ENCODE measurements around the gene RBMS2. TPM values are rescaled to one million over a fixed set of nuclear protein-coding genes. Genes with fewer than 3 reads are reported as not detected.

RBMS2 gene
- total RNA-seq, 8 experiments from 2014 or later = 2.6 to 12.9 (median 6.0) TPM

GRCh38 chr12:56593909-56594621 lies 72.4 kb downstream of the RBMS2 start:
- Histone ChIP-seq H3K27ac (no peak overlapping the region), H3K4me3 (no peak overlapping the region), H3K4me1 (replicated peaks in 1 of 2) (no peaks in the 10 kb centered on the region)
- WGBS, 10 experiments = 30 to 100% (median 52%) methylated on average over 1 to 6 of the region's 8 CpGs; no CpG with 5 or more reads in 3 of the 10 experiments
- peak; percentile 69 to 86 (median 80) for ATAC-seq (replicated peaks in 6 of 8)
- in situ Hi-C loops (cut with MboI; ENCODE audit: low pct_unique_long_range_greater_than_20kb in 2 of 9, low sequenced_read_pairs in 9 of 9, unreplicated experiment in 9 of 9) = no loop called here

- H3K4me1 ChIP-seq (replicated peaks in 1 of 2) = no peaks in the 10 kb centered on the region
- ATAC-seq (replicated peaks in 6 of 8) = no peak
- 70 to 100% (median 90%) methylated on average over 1 to 2 of the region's 3 CpGs; no CpG with 5 or more reads in 6 of the 10 experiments for WGBS, 10 experiments
- in situ Hi-C loops (cut with MboI; ENCODE audit: low pct_unique_long_range_greater_than_20kb in 2 of 9, low sequenced_read_pairs in 9 of 9, unreplicated experiment in 9 of 9) = no loop called here
- H3K27ac ChIP-seq = no peak overlapping the region
- H3K4me3 ChIP-seq = no peak overlapping the region
These were observed 75.2 kb downstream of the RBMS2 start for GRCh38 chr12:56596815-56597214.

DNA sequence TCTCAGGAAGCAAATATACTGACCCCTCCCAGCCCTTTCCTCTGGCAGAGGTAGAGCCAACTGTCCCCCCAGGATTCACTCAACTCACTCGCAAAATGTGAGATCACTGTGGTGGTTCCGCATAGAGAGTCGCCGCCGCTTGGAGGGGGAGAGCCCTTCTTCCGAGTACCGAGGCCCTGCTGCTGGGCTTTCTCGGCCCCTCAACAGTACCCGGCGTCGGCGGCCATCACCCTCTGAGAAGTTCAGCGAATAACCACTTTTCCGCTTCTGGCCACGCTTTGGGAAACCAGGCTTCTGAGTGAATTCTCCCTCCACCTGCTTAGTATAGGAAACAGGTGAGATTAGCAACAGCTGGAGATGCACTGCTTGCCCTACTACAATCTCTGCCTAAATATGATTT lies 77.4 kb downstream of the RBMS2 start:
- WGBS, 10 experiments = 90 to 100% (median 100%) methylated on average over 1 to 7 of the region's 15 CpGs; no CpG with 5 or more reads in 4 of the 10 experiments
- in situ Hi-C loops (cut with MboI; ENCODE audit: low pct_unique_long_range_greater_than_20kb in 2 of 9, low sequenced_read_pairs in 9 of 9, unreplicated experiment in 9 of 9) = no loop called here

GRCh38 chr12:56599797-56600196 lies 78.2 kb downstream of the RBMS2 start:
- H3K4me3 ChIP-seq = no peak overlapping the region
- no peak overlapping the region for H3K27ac ChIP-seq
- in situ Hi-C loops (cut with MboI; ENCODE audit: low pct_unique_long_range_greater_than_20kb in 2 of 9, low sequenced_read_pairs in 9 of 9, unreplicated experiment in 9 of 9) = no loop called here
- ATAC-seq (replicated peaks in 6 of 8) = no peak
- H3K4me1 ChIP-seq (replicated peaks in 1 of 2) = no peaks in the 10 kb centered on the region
- WGBS, 10 experiments = 100% methylated on average over 2 to 3 of the region's 10 CpGs; no CpG with 5 or more reads in 8 of the 10 experiments

More for the DNA sequence above, 77.4 kb downstream of the RBMS2 start:
- H3K27ac ChIP-seq = no peak overlapping the region
- no peak overlapping the region for H3K4me3 ChIP-seq
- H3K4me1 ChIP-seq (replicated peaks in 1 of 2) = no peaks in the 10 kb centered on the region
- ATAC-seq (replicated peaks in 6 of 8) = no peak

GRCh38 chr12:56600753-56601152 lies 79.1 kb downstream of the RBMS2 start:
- ATAC-seq (replicated peaks in 6 of 8) = peak in 1 of 8 experiments; percentile 22
- in situ Hi-C loops (cut with MboI; ENCODE audit: low pct_unique_long_range_greater_than_20kb in 2 of 9, low sequenced_read_pairs in 9 of 9, unreplicated experiment in 9 of 9) = no loop called here
- WGBS, 10 experiments = 80 to 100% (median 98%) methylated on average over 1 to 4 of the region's 6 CpGs; no CpG with 5 or more reads in 4 of the 10 experiments
- H3K4me3 ChIP-seq = no peak overlapping the region
- no peaks in the 10 kb centered on the region for H3K4me1 ChIP-seq (replicated peaks in 1 of 2)
- no peak overlapping the region for H3K27ac ChIP-seq

DNA sequence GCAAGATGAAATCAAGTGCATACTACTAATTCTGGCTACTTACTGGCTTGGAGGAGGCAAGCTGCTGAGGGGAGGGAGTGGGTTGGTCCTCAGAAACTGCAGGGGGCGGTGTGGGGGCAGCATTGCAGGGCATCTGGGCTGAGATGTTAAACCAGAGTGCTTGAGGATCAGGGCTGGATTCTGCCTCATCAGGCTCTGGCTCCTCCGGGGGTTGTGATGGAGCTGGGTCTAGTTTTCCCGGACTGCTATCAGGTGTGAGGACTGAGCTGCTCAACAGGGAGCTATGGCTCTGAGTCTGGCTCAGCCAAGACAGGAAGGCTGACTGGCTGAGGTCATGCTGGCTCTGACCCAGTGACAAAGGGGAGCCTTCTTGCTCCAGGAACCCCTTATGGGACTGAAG lies 79.9 kb downstream of the RBMS2 start:
- Histone ChIP-seq H3K27ac (no peak overlapping the region), H3K4me1 (replicated peaks in 1 of 2) (no peaks in the 10 kb centered on the region), H3K4me3 (no peak overlapping the region)
- in situ Hi-C loops (cut with MboI; ENCODE audit: low pct_unique_long_range_greater_than_20kb in 2 of 9, low sequenced_read_pairs in 9 of 9, unreplicated experiment in 9 of 9) = no loop called here
- WGBS, 10 experiments = 80% methylated on average over 1 of the region's 3 CpGs; no CpG with 5 or more reads in 9 of the 10 experiments
- peak; percentile 19 to 72 (median 43) for ATAC-seq (replicated peaks in 6 of 8)

GRCh38 chr12:56602239-56602638 lies 80.6 kb downstream of the RBMS2 start:
- in situ Hi-C loops (cut with MboI; ENCODE audit: low pct_unique_long_range_greater_than_20kb in 2 of 9, low sequenced_read_pairs in 9 of 9, unreplicated experiment in 9 of 9) = no loop called here
- no peak overlapping the region for H3K4me3 ChIP-seq
- H3K4me1 ChIP-seq (replicated peaks in 1 of 2) = no peaks in the 10 kb centered on the region
- no peak for ATAC-seq (replicated peaks in 6 of 8)
- 40 to 100% (median 92%) methylated on average over 1 to 3 of the region's 3 CpGs; no CpG with 5 or more reads in 2 of the 10 experiments for WGBS, 10 experiments
- no peak overlapping the region for H3K27ac ChIP-seq

DNA sequence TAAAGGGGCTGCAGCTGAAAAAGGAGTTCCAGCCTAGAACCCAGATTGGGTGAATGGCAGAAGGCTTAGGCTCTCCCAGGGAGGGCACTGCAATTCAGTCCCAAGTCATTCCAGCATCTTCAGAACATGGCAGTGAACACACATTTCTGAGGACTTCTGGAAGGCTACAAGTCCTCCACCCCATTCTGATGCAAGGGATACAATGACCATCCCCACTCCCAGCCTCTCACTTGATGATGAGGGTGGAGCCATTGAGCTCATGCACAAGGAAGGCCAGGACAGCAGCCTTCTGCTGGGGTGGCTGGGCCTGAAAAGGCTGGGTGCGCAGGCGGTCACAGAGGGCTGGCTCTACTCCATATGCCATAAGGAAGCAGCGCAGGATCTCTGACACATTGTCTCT lies 82.7 kb downstream of the RBMS2 start:
- H3K27ac ChIP-seq = no peak overlapping the region
- WGBS, 10 experiments = 95 to 100% (median 100%) methylated on average over 1 to 3 of the region's 3 CpGs; no CpG with 5 or more reads in 2 of the 10 experiments
- peak in 2 of 8 experiments; percentile 84 to 90 for ATAC-seq (replicated peaks in 6 of 8)
- H3K4me3 ChIP-seq = no peak overlapping the region
- in situ Hi-C loops (cut with MboI; ENCODE audit: low pct_unique_long_range_greater_than_20kb in 2 of 9, low sequenced_read_pairs in 9 of 9, unreplicated experiment in 9 of 9) = no loop called here
- H3K4me1 ChIP-seq (replicated peaks in 1 of 2) = no peaks in the 10 kb centered on the region

DNA sequence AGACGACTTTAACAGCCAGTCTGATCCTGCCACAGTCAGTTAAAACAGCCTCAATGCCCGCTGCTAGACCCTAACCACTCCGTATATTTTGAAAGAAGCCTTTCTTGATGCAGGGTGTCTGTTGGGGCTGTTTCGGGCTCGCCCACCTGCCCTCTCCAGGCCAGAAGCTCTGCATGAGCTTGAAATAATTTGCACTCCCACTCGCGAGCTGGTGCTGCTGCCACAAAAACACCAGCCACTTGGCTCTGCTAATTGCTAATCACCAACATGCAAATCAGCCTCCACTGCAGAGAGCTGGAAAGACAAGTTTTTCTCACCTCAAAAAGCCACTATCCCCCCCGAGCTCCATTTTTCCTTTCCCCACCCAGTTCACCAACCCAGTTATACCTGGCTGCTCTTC lies 93.0 kb downstream of the RBMS2 start:
- no peak for ATAC-seq (replicated peaks in 6 of 8)
- no peak overlapping the region for H3K27ac ChIP-seq
- H3K4me1 ChIP-seq (replicated peaks in 1 of 2) = no peaks in the 10 kb centered on the region
- in situ Hi-C loops (cut with MboI; ENCODE audit: low pct_unique_long_range_greater_than_20kb in 2 of 9, low sequenced_read_pairs in 9 of 9, unreplicated experiment in 9 of 9) = no loop called here
- WGBS, 10 experiments = 85 to 100% (median 90%) methylated on average over 1 to 7 of the region's 8 CpGs; no CpG with 5 or more reads in 3 of the 10 experiments
- H3K4me3 ChIP-seq = no peak overlapping the region

- H3K4me3 ChIP-seq = no peak overlapping the region
- in situ Hi-C loops (cut with MboI; ENCODE audit: low pct_unique_long_range_greater_than_20kb in 2 of 9, low sequenced_read_pairs in 9 of 9, unreplicated experiment in 9 of 9) = no loop called here
- ATAC-seq (replicated peaks in 6 of 8) = no peak
- no peaks in the 10 kb centered on the region for H3K4me1 ChIP-seq (replicated peaks in 1 of 2)
- no peak overlapping the region for H3K27ac ChIP-seq
- 75 to 100% (median 100%) methylated on average over 1 to 3 of the region's 3 CpGs; no CpG with 5 or more reads in 4 of the 10 experiments for WGBS, 10 experiments
These were observed 94.6 kb downstream of the RBMS2 start for GRCh38 chr12:56616244-56616643.

DNA sequence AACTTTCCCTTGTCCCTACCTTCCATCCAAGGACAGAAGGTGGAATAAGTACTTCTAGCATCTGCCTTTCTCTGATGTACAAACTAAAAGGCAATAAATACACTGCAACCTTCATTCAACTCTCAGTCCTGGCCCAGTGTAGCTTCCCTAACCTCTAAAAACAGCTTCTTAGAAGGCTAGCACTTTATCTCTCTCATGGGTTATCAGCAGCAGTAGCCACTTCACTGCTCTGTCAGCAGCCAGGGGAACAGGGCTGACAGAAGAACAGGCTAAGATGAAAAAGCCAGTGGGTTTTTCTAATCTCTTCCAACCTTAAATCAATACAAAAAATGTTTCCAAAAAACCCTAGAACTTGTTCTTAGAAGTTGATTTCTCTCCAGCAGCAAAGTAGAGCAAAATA lies 95.3 kb downstream of the RBMS2 start:
- no peak for ATAC-seq (replicated peaks in 6 of 8)
- Histone ChIP-seq H3K4me1 (replicated peaks in 1 of 2) (no peaks in the 10 kb centered on the region), H3K4me3 (no peak overlapping the region), H3K27ac (no peak overlapping the region)
- in situ Hi-C loops (cut with MboI; ENCODE audit: low pct_unique_long_range_greater_than_20kb in 2 of 9, low sequenced_read_pairs in 9 of 9, unreplicated experiment in 9 of 9) = no loop called here

DNA sequence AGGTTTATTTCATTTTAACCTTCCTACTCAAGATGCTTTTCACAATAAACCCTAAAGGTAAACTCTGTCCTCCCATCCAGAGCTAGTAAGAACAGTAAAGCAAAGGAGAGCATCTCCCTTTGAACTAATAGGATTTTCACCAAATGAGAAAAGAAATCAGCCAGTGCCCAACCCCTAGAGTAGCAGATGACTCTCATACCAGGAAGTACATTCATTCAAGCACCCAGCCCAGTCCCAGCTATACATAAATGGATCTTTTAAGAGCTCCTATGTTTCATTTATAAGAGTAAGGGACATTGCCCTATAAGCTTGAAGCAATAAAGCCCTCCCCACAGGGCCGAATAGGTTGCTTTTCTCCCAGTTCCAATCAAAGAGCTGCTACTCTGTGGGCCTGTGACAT lies 100.9 kb downstream of the RBMS2 start:
- 0 to 100% (median 58%) methylated on average over 1 of the region's 1 CpG; no CpG with 5 or more reads in 6 of the 10 experiments for WGBS, 10 experiments
- Histone ChIP-seq H3K4me1 (replicated peaks in 1 of 2) (no peaks in the 10 kb centered on the region), H3K27ac (no peak overlapping the region), H3K4me3 (no peak overlapping the region)
- in situ Hi-C loops (cut with MboI; ENCODE audit: low pct_unique_long_range_greater_than_20kb in 2 of 9, low sequenced_read_pairs in 9 of 9, unreplicated experiment in 9 of 9) = no loop called here
- peak in 3 of 8 experiments; percentile 37 to 93 (median 89) for ATAC-seq (replicated peaks in 6 of 8)

- Histone ChIP-seq H3K4me1 (replicated peaks in 1 of 2) (peaks cover 9% of the 10 kb centered on the region in 2 donors), H3K27ac (no peak overlapping the region), H3K4me3 (no peak overlapping the region)
- in situ Hi-C loops (cut with MboI; ENCODE audit: low pct_unique_long_range_greater_than_20kb in 2 of 9, low sequenced_read_pairs in 9 of 9, unreplicated experiment in 9 of 9) = no loop called here
- no peak for ATAC-seq (replicated peaks in 6 of 8)
These were observed 105.1 kb downstream of the RBMS2 start for GRCh38 chr12:56626701-56627100.

Data from motor neuron (in vitro differentiated cells).